Esophagus squamous epithelium (tissue), 5 donors: ENCODE results near the gene GBGT1. TPM values are rescaled to one million over a fixed set of nuclear protein-coding genes. Genes with fewer than 3 reads are reported as not detected.

ENCODE experiments used
- DNase-seq: peaks from one replicate; lab custom pipeline; 2025; lab: John Stamatoyannopoulos, UW
- H3K27ac ChIP-seq, 4 donors: fragments of 200-600 bp; sonication (generic); one replicate each; pipeline ENCODE4 v1.5.1; 2016 to 2019; ENCODE audit warnings: mild to moderate bottlenecking in 1 of 4
- H3K27me3 ChIP-seq, 4 donors: fragments of 200-600 bp; sonication (generic); 1 replicate in 3 of 4; 2 replicates in 1 of 4; pipeline versions ENCODE4 v1.5.1 to v1.6.0; 2017 to 2021; ENCODE audit warnings: antibody characterized with exemption in 1 of 4
- H3K36me3 ChIP-seq, 3 donors: fragments of 200-600 bp; sonication (generic); one replicate each; pipeline ENCODE4 v1.5.1; 2016 to 2019
- H3K4me1 ChIP-seq, 3 donors: fragments of 200-600 bp; sonication (generic); one replicate each; pipeline ENCODE4 v1.5.1; 2017 to 2019
- H3K4me3 ChIP-seq, 4 donors: fragments of 200-600 bp; sonication (generic); 1 replicate in 3 of 4; 2 replicates in 1 of 4; pipeline ENCODE4 v1.5.1; 2016 to 2019; ENCODE audit warnings: mild to moderate bottlenecking in 2 of 4, moderate library complexity in 1 of 4
- H3K9me3 ChIP-seq, 3 donors: fragments of 200-600 bp; sonication (generic); one replicate each; pipeline ENCODE4 v1.5.1; 2016 to 2019
- CTCF ChIP-seq, 6 experiments: fragments of 450-650 bp in 4 of 6; fragments of 200-600 bp in 2 of 6; sonication (generic) in 2 of 6; IDR thresholded peaks; one replicate each; pipeline ENCODE4 v1.5.1; 2016 to 2019; ENCODE audit warnings: antibody characterized with exemption in 6 of 6, mild to moderate bottlenecking in 4 of 6, moderate library complexity in 4 of 6
- POLR2A ChIP-seq, 4 donors: fragments of 450-650 bp; IDR thresholded peaks; one replicate each; pipeline ENCODE4 v1.6.1; 2017; ENCODE audit warnings: antibody characterized with exemption in 4 of 4, mild to moderate bottlenecking in 4 of 4, moderate library complexity in 3 of 4
- WGBS, 2 donors: methylation state at CpG; one replicate each; pipeline ENCODE4 v1.1.5; 2018; 5-methylcytosine and 5-hydroxymethylcytosine counted together
- intact Hi-C: fragments of 100-400 bp; cut with DNase I; formaldehyde crosslinking; loops from one replicate; pipeline ENCODE4 v1.15.0; 2022
- total RNA-seq, 4 donors: library from RNA; depleted of rRNA; stranded (reverse); fragments of >200 nt; gene quantifications; one replicate each; pipeline ENCODE4 v1.1.0, GENCODE V29; 2016
- donor health status: DM: yes; HTN: yes; CAD: no.

GBGT1 gene
- total RNA-seq, 4 donors from 2014 or later, result 3.0 to 8.8 (median 3.8) TPM

- H3K27ac ChIP-seq, result peak overlapping the region in 2 of 4 donors; percentile 44 to 45
- H3K4me1 ChIP-seq, result peaks cover 65 to 100% (median 76%) of the 10 kb centered on the region in 3 donors
- no peaks in the 10 kb centered on the region for H3K27me3 ChIP-seq
- H3K9me3 ChIP-seq, result no peaks in the 10 kb centered on the region
- intact Hi-C loops, result loop anchor here (5.0 kb wide), 1 partner anchor 88 kb away; no protein-coding TSS in a partner anchor
- no peaks in the 10 kb centered on the region for H3K36me3 ChIP-seq
- DNase-seq, result no peak
- TF ChIP-seq POLR2A (IDR thresholded peaks at IDR 0.05), result no peak
- TF ChIP-seq CTCF (IDR thresholded peaks at IDR 0.05), result no peak
- 50 to 53% methylated on average over 1 to 2 of the region's 4 CpGs for WGBS, 2 donors
- H3K4me3 ChIP-seq, result no peak overlapping the region
Observed at GRCh38 chr9:133140174-133140505, 23.6 kb downstream of the GBGT1 start.

GRCh38 chr9:133139246-133140173, 24.2 kb downstream of the GBGT1 start:
- no peaks in the 10 kb centered on the region for H3K9me3 ChIP-seq
- no peak overlapping the region for H3K4me3 ChIP-seq
- TF ChIP-seq POLR2A (IDR thresholded peaks at IDR 0.05) (no peak), CTCF (IDR thresholded peaks at IDR 0.05) (no peak)
- intact Hi-C loops, result loop anchor here (5.0 kb wide), 1 partner anchor 87 kb away; no protein-coding TSS in a partner anchor
- H3K36me3 ChIP-seq, result no peaks in the 10 kb centered on the region
- peak overlapping the region in 2 of 4 donors; percentile 44 to 97 for H3K27ac ChIP-seq
- peaks cover 65 to 100% (median 76%) of the 10 kb centered on the region in 3 donors for H3K4me1 ChIP-seq
- no peaks in the 10 kb centered on the region for H3K27me3 ChIP-seq
- DNase-seq, result no peak
- 70 to 80% methylated on average over 7 to 13 of the region's 24 CpGs for WGBS, 2 donors

- no peaks in the 10 kb centered on the region for H3K27me3 ChIP-seq
- no peak for DNase-seq
- 45 to 60% methylated on average over 4 to 5 of the region's 16 CpGs for WGBS, 2 donors
- intact Hi-C loops, result no loop called here
- H3K27ac ChIP-seq, result peak overlapping the region; percentile 95 to 97 (median 96)
- H3K4me1 ChIP-seq, result peaks cover 68 to 100% (median 79%) of the 10 kb centered on the region in 3 donors
- TF ChIP-seq POLR2A (IDR thresholded peaks at IDR 0.05), result no peak
- H3K9me3 ChIP-seq, result no peaks in the 10 kb centered on the region
- no peaks in the 10 kb centered on the region for H3K36me3 ChIP-seq
- no peak overlapping the region for H3K4me3 ChIP-seq
Observed at GRCh38 chr9:133137451-133138231, 26.1 kb downstream of the GBGT1 start.

- 16% methylated on average over 4 of the region's 8 CpGs; no CpG with 5 or more reads in 1 of the 2 donors for WGBS, 2 donors
- intact Hi-C loops, result no loop called here
- H3K4me3 ChIP-seq, result peak overlapping the region in 1 of 4 donors; percentile 16
- peaks cover 0 to 11% (median 0%) of the 10 kb centered on the region in 3 donors for H3K36me3 ChIP-seq
- DNase-seq, result no peak
- H3K4me1 ChIP-seq, result peaks cover 62 to 99% (median 70%) of the 10 kb centered on the region in 3 donors
- no peaks in the 10 kb centered on the region for H3K9me3 ChIP-seq
- no peaks in the 10 kb centered on the region for H3K27me3 ChIP-seq
- H3K27ac ChIP-seq, result peak overlapping the region; percentile 95 to 97 (median 96)
- TF ChIP-seq POLR2A (IDR thresholded peaks at IDR 0.05) (no peak), CTCF (IDR thresholded peaks at IDR 0.05) (no peak)
Observed at GRCh38 chr9:133135146-133135745, 28.5 kb downstream of the GBGT1 start.
